Measurements from ENCODE around the gene VN1R4.
A peak's percentile ranks its signal among the peaks of the same experiment; 100 is the strongest.
"Not testable (repeated sequence)": the region's sequence is repeated elsewhere in the genome, so short reads cannot be mapped to it uniquely, and the experiment has no call there.

Gene VN1R4

GRCh38 chr19:53267623-53268022 lies at the start of gene VN1R4:
TSS of gene VN1R4 (minus strand) at chr19:53267723. CDS start at chr19:53267665, 58 bp downstream.
- H3K27ac ChIP-seq = not testable (repeated sequence)

GRCh38 chr19:53311897-53312296 lies 44.4 kb upstream of the VN1R4 start:
- H3K4me3 ChIP-seq = no peak overlapping the region
- no peak overlapping the region for H3K27ac ChIP-seq

More at GRCh38 chr19:53267623-53268022, at the start of gene VN1R4:
- H3K4me3 ChIP-seq = not testable (repeated sequence)

GRCh38 chr19:53311044-53311443 lies 43.5 kb upstream of the VN1R4 start:
- Histone ChIP-seq H3K4me3 (no peak overlapping the region), H3K27ac (no peak overlapping the region)

- H3K4me3 ChIP-seq = no peak overlapping the region
- no peak overlapping the region for H3K27ac ChIP-seq
These were observed 40.9 kb upstream of the VN1R4 start for GRCh38 chr19:53308339-53308811.

GRCh38 chr19:53301341-53301740 lies 33.8 kb upstream of the VN1R4 start:
- not testable (repeated sequence) for H3K4me3 ChIP-seq, H3K27ac ChIP-seq

GRCh38 chr19:53294786-53295441 lies 27.4 kb upstream of the VN1R4 start:
- H3K4me3 ChIP-seq = no peak overlapping the region
- H3K27ac ChIP-seq = no peak overlapping the region

- Histone ChIP-seq H3K4me3 (no peak overlapping the region), H3K27ac (no peak overlapping the region)
These were observed 23.4 kb upstream of the VN1R4 start for GRCh38 chr19:53290758-53291549.

GRCh38 chr19:53285087-53285486 lies 17.6 kb upstream of the VN1R4 start:
- Histone ChIP-seq H3K27ac (no peak overlapping the region), H3K4me3 (no peak overlapping the region)

- H3K27ac ChIP-seq, H3K4me3 ChIP-seq: not testable (repeated sequence)
These were observed 14.4 kb upstream of the VN1R4 start for GRCh38 chr19:53281947-53282346.

GRCh38 chr19:53275480-53275879 lies 8.0 kb upstream of the VN1R4 start:
- Histone ChIP-seq H3K4me3 (no peak overlapping the region), H3K27ac (no peak overlapping the region)

GRCh38 chr19:53272044-53272443 lies 4.5 kb upstream of the VN1R4 start:
- Histone ChIP-seq H3K27ac (no peak overlapping the region), H3K4me3 (no peak overlapping the region)

GRCh38 chr19:53269861-53270260 lies 2.3 kb upstream of the VN1R4 start:
- H3K27ac ChIP-seq, H3K4me3 ChIP-seq: not testable (repeated sequence)

GRCh38 chr19:53257715-53258342 lies 9.7 kb downstream of the VN1R4 start, which contains the start of gene VN1R2:
TSS of gene VN1R2 (plus strand) at chr19:53258292. CDS start at chr19:53258376, 84 bp downstream.
- H3K4me3 ChIP-seq, H3K27ac ChIP-seq: not testable (repeated sequence)

- H3K27ac ChIP-seq = peak within 1 kb of the TSS in 17 of 21 experiments; percentile 8 to 88 (median 67)
- H3K4me3 ChIP-seq = peak within 1 kb of the TSS; percentile 25 to 79 (median 51)
These were observed 12.8 kb downstream of the VN1R4 start, which contains the start of gene ZNF677 for GRCh38 chr19:53254411-53255341. TSS of gene ZNF677 (minus strand) at chr19:53254873. CDS start at chr19:53251550, 3,323 bp downstream.

GRCh38 chr19:53246498-53246897 lies 21.0 kb downstream of the VN1R4 start:
- Histone ChIP-seq H3K27ac (no peak overlapping the region), H3K4me3 (no peak overlapping the region)

GRCh38 chr19:53237114-53237777 lies 30.3 kb downstream of the VN1R4 start:
- no peak overlapping the region for H3K4me3 ChIP-seq
- H3K27ac ChIP-seq = no peak overlapping the region

- Histone ChIP-seq H3K4me3 (no peak overlapping the region), H3K27ac (no peak overlapping the region)
These were observed 42.9 kb downstream of the VN1R4 start for GRCh38 chr19:53224606-53225005.

GRCh38 chr19:53222716-53223115 lies 44.8 kb downstream of the VN1R4 start:
- H3K4me3 ChIP-seq, H3K27ac ChIP-seq: not testable (repeated sequence)
